GM12875 (cell line): ENCODE measurements around the gene INSIG1.

Source experiments
- H3K4me3 ChIP-seq: one replicate; pipeline ENCODE4 v1.5.1; 2011; ENCODE audit warnings: low read depth, low read length, control low read depth
- TF ChIP-seq, protein P1 (sequence below): IDR thresholded peaks from 2 replicates; pipeline ENCODE4 v1.5.1; 2011; ENCODE audit warnings: low read depth, mild to moderate bottlenecking, control low read depth, inconsistent platforms, low read length, moderate library complexity, borderline replicate concordance; ENCODE audit not compliant: insufficient read depth

INSIG1 gene

DNA sequence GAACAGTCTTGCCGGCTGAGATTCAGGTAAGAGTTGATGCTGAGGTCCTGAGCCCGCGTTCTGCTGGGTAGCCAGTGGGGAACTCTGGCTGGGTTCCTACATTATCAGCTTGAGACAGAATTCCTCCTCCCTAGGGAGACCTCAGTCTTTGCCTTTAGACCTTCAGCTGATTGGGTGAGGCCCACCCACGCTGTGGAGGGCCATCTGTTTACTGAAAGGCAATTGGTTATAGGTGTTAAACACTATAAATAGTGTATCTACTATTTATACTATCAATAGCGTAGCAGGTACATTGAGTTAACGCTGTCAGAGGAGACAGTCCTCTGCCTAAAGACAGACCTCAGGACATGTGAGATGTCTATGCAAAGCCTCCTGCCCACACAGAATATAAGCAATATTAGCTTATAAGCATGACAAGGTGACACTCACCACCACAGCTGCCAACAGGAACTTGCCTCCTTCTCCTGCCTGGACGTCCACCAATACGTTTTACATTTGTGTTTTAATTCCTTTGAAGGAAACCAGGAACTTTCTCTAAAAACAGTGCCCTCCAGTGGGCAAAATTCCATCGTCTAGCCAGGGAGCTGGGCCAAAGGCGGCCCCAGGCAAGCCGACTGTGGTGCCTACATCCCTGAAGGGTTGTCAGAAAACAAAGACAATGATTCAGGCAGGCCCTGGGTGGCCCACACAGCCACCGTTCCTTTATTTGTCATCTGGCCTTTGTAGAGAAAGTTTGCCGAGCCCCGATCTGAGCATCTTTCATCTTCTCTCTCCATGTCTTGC, 58.8 kb downstream of the INSIG1 start:
- H3K4me3 ChIP-seq: no peak overlapping the region
- TF ChIP-seq, protein P1, sequence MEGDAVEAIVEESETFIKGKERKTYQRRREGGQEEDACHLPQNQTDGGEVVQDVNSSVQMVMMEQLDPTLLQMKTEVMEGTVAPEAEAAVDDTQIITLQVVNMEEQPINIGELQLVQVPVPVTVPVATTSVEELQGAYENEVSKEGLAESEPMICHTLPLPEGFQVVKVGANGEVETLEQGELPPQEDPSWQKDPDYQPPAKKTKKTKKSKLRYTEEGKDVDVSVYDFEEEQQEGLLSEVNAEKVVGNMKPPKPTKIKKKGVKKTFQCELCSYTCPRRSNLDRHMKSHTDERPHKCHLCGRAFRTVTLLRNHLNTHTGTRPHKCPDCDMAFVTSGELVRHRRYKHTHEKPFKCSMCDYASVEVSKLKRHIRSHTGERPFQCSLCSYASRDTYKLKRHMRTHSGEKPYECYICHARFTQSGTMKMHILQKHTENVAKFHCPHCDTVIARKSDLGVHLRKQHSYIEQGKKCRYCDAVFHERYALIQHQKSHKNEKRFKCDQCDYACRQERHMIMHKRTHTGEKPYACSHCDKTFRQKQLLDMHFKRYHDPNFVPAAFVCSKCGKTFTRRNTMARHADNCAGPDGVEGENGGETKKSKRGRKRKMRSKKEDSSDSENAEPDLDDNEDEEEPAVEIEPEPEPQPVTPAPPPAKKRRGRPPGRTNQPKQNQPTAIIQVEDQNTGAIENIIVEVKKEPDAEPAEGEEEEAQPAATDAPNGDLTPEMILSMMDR: no peak

DNA sequence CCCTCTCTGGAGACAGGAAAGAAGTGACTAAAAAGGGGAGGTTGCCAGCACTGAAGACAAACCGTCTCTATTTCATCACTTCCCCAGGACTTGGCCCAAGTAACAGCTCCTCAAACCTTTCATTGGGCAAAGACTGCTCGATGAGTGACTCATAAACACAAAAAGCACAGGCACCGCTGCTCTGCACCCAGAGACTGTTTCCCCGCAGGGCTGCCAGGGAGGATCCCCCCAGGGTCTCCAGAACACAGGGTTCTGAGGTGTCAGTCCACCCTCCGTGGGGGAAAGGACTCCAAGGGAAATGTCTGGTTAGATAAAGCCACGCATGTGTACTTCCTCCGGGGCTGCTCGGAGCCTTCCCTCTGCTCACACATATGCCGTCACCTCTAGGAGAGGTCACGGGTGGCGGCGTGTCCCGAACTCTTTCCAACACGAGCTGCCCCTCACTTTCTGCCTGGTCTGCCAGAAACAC, 59.9 kb downstream of the INSIG1 start:
- TF ChIP-seq, protein P1: no peak
- no peak overlapping the region for H3K4me3 ChIP-seq

DNA sequence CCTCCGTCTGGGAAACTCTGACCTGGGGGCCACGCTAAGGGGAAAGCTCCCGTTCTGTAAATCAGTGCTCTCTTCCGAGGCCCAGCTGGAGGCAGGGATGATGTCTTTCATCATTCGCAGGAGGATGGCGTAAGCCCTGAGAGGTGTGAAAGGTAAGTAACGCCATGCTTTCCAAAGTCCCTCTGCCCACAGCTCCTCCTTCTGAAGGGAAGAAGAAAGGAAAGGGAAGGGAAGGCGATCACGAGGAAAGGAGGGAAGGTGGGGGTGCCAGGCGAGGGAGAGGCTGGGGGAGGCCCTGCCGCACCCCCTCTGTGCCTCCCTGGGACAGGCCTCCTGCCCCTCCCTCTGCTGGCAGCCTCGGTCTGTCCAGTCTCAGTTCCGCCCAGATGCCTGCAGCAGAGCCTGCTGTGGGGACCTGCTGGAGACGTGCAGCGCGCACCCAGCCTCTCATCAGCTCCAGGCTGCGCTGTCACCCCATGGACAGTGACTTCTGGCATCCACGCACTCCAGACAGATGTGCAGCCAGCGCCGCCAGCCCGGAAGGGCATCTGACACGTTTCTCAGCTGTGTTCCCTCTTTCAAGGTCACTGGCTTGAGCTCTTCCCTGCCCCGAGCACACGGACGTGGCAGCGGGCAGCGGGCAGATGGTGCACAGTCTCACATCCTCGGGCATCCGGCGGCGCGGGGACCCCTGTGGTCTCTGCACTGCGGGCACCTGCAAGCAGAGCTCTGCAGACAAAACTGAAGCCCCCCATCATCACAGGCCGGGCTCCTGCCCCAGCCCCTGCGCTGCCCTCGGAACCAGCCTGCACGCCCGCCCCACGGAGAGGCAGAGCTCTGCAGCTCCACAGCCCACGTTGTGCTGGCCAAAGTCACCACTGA, 60.6 kb downstream of the INSIG1 start:
- H3K4me3 ChIP-seq: no peak overlapping the region
- TF ChIP-seq, protein P1: no peak

DNA sequence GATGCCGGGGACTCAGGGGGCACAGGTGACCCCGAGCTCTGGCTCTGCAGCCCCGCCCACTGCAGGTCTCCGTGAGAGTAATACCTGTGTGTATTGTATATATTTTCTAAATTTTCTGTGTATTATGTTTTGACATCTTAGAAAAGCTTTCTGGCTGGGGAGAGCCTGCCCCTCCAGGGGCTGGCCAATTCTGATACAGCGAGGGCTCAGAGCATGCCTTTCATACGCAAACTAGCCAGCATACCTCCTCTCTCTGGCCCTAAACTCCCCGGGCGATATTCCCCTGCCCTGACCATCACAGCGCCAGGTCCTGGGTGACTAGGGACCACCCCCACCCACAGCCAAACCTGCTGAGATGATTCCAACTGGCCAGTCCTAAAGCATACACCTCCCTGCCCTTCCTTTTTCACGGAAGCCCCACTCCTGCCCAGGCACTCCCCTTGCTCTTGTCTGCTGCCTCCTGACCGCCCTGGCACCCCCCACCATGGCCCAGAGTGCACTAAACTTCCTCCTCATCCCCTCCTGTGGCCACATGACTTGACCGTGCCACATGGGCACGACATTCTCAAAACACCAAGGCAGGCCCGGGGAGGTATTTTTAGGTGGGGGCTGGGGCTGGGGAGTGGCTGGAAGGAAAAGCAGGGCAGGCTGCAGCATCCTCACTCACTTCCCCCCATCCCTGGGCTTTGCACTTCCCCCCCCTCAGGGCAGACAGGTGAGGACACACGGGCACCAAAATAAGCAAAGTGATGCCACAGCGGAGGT, 61.5 kb downstream of the INSIG1 start:
- TF ChIP-seq, protein P1: no peak
- H3K4me3 ChIP-seq: no peak overlapping the region
